SHP77 (cell line): ENCODE measurements around the gene RNF111.

Source experiments
- DNase-seq, 2 experiments: peaks; one replicate each; lab custom pipeline; 2025; lab: John Stamatoyannopoulos, UW

RNF111 gene

DNA sequence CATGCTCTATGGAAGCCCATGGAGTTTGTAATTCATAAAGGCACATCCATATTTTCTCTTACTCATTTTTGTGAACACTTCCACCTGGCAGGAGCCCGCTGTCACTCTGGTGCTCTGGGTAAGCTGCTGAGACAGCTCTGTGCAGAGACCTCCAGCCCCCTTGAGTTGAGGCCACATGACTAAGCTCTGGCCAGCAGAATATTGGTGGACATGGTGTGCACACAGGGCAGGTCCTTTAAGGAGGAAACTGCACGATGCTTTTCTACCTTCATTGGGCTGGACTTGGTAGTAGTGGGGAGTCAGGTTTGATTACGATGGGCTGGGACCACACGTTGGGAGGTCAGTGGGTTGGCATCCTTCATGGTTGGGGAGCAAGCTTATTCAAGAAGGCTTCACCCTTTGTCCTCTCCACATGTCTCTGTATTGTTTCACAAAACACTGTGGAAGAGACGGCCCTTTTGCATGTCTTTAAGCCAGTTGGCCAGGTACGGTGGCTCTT is 146.5 kb downstream of the RNF111 start:
- DNase-seq: no peak

DNA sequence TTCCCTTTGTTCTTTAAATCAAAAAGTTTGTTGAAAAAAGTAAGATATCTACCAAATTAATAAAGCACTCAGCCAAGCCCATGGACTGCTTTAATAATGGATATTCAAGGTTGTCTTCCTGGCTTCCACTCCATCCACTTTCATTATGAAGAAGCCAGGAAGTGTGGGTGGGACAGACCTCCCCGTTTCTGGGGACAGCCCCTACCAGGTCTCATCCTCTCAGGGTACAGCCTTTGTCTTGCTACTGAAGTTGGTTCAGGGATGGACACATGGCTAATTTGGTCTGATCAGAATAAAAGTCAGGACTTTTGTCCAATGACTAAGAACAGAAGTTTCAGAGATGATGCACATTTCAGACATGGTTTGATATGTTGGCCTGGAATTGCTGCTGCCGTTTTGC is 150.1 kb downstream of the RNF111 start:
- no peak for DNase-seq

DNA sequence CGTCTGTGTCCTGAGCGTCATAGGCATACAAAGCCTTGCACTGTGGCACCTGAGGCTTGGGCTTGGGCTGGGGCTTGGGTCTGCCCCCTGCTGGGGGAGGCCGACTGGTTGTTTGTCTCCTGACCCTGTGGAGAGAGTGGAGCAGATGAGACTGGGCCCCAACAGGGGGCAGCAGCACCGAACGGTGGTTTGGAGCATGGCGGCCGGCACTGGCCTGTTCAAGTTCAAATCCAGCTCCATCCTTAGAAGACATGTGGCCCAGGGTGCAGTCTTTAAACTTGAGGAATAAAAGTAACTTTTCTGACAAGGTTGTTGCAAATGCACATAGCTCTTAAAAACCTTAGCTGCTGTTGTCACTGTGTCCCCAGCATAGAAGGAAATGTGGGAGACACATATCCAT is 150.8 kb downstream of the RNF111 start:
- peak; percentile 26 to 29 for DNase-seq

DNA sequence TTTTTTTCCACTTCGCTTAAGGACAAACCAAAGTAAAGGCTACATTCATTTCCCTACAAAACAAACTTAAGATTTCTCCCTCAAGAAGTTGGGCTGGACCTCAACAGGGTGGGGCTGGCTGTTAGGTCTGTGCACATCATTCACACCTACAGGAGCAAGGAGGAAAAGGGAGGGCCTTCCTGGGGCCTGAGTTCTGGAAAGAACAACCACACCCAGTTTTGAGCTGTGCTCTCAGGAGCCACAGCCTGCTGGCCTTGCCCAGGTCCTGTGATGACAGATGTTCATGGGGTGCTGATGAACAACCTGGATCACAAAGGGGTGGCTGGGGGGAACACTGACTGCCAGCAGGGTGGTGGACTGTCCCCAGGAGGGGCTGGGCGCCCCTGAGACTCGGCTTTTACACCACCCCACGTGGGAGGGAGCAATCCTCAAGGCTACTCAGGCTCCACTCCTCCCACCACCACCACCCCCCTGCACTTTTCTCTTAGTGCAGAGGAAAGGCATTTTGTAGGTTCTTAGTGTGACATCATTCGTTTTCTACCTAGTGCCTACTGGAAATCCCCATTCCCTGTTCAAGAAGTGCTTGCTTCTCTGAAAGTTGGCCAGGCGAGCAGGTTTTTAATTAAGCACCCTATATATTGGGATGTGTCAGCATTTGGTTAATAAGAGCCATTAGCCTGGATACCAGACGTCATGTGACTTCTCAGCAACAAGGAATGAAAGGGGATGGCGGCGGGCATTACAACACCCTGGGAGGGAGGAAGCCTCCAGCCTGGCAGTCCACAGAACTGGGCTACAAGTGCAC is 153.2 kb downstream of the RNF111 start:
- DNase-seq: no peak

DNA sequence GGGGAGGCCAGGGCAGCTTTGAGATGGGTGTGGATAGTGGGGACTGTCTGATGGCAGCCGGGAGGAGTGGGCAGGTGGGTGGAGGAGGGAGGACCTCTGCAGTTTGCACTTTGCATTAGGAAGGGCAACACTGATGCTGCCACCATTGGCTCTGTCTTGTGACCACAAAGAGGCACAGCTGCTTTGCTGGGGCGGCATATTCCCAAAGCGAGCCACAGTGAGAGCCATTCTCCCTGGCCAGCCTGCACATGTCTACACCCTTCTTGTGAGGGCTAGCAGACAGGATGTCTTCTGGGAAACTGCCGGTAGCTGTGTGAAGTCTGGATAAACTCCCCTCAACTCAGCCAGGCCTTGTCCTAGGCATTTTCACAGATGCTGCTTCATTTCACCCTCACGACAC is 155.8 kb downstream of the RNF111 start:
- no peak for DNase-seq

DNA sequence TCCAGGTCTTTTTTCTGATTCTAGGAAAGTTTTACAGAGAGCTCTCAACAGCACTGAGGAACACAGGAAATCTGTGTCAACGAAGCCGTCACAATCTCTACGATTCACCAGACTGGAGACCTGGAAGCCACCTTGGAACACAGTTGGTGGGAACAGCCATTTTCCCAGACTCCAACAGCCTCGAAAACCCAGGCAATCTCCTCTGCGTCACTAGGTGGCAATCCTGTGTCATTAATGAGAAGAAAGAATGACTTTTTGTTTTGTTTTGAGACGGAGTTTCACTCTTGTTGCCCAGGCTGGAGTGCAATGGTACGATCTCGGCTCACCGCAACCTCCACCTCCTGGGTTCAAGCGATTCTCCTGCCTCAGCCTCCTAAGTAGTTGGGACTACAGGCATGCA is 157.1 kb downstream of the RNF111 start:
- peak in 1 of 2 experiments; percentile 4 for DNase-seq
